Endothelial cell of umbilical vein (primary cell): ENCODE data around the gene MTARC2.

ENCODE experiments used
- EZH2 ChIP-seq: IDR thresholded peaks from 2 replicates; pipeline ENCODE4 v1.6.1; 2012; ENCODE audit warnings: borderline replicate concordance, low read depth, mild to moderate bottlenecking, moderate library complexity, low read length, inconsistent platforms; ENCODE audit not compliant: severe bottlenecking
- GATA2 ChIP-seq: IDR thresholded peaks from 2 replicates; pipeline ENCODE4 v1.7.0; 2011; ENCODE audit warnings: low read depth, mild to moderate bottlenecking, moderate library complexity, mixed read lengths, low read length; ENCODE audit not compliant: insufficient read length, insufficient read depth
- MYC ChIP-seq: IDR thresholded peaks from one replicate; pipeline ENCODE4 v1.6.1; 2011; ENCODE audit warnings: mild to moderate bottlenecking, low read depth, low read length
- TF ChIP-seq, protein P1 (sequence below), 2 donors: IDR thresholded peaks; 1 replicate in 1 of 2; 2 replicates in 1 of 2; pipeline ENCODE4 v1.5.1; 2011; ENCODE audit warnings: low read length in 2 of 2, mild to moderate bottlenecking in 2 of 2, moderate library complexity in 2 of 2, control low read depth in 1 of 2, inconsistent platforms in 1 of 2, low read depth in 1 of 2; ENCODE audit not compliant: insufficient read depth in 1 of 2; ENCODE audit errors: extremely low read depth in 1 of 2

DNA sequence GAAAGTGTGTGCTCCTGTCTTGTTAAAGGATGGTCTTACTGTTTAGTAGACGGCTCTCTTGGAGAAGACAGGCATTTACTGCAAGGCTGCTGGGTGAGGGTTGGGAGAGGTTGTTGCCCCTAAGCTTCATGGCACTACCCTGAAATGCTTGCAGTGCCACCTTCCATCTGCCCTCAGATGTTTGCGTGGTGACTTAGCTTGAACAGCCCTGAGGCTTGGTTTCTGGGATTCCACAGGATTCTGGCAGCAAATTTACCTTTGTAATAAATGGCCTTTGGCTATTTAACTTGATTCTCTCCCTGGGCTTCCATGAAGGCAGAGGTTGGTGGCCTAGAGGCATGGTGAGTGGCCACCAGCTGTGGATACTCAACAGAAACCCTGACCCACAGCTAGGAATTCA is 50.2 kb downstream of the MTARC2 start:
- TF ChIP-seq MYC (no peak), GATA2 (no peak), EZH2 (no peak)
- TF ChIP-seq, protein P1, sequence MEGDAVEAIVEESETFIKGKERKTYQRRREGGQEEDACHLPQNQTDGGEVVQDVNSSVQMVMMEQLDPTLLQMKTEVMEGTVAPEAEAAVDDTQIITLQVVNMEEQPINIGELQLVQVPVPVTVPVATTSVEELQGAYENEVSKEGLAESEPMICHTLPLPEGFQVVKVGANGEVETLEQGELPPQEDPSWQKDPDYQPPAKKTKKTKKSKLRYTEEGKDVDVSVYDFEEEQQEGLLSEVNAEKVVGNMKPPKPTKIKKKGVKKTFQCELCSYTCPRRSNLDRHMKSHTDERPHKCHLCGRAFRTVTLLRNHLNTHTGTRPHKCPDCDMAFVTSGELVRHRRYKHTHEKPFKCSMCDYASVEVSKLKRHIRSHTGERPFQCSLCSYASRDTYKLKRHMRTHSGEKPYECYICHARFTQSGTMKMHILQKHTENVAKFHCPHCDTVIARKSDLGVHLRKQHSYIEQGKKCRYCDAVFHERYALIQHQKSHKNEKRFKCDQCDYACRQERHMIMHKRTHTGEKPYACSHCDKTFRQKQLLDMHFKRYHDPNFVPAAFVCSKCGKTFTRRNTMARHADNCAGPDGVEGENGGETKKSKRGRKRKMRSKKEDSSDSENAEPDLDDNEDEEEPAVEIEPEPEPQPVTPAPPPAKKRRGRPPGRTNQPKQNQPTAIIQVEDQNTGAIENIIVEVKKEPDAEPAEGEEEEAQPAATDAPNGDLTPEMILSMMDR (IDR thresholded peaks at IDR 0.05; ENCODE audit: extremely low read depth in 1 of 2, insufficient read depth in 1 of 2, low read depth in 1 of 2, low read length in 2 of 2) = no peak
